ENCODE results near the gene FER. TPM values are rescaled to one million over a fixed set of nuclear protein-coding genes. Genes with fewer than 3 reads are reported as not detected.

Gene FER
- total and polyA plus RNA-seq, 9 of the 15 experiments (the other 6 are each of a cell fraction or from before 2014, with no cell fraction given), result 6.7 to 18.2 (median 8.9) TPM

GRCh38 chr5:108814551-108814950, 66.9 kb downstream of the FER start:
- Histone ChIP-seq H4K20me1 (replicated peaks; ENCODE audit: control insufficient read depth, insufficient read depth, low read length) (no peaks in the 10 kb centered on the region), H3K9me1 (ENCODE audit: control insufficient read depth, insufficient read depth, low read length) (no peaks in the 10 kb centered on the region), H3K27me3 (ENCODE audit: control insufficient read depth in 2 of 2, insufficient read depth in 2 of 2, low read length in 2 of 2) (no peaks in the 10 kb centered on the region), H3K4me1 (replicated peaks in 1 of 2; ENCODE audit: control insufficient read depth in 2 of 2, insufficient read depth in 2 of 2, low read length in 2 of 2) (no peaks in the 10 kb centered on the region), H2AFZ (ENCODE audit: low read depth, low read length) (no peak overlapping the region), H3K9me3 (replicated peaks; ENCODE audit: control insufficient read depth, insufficient read depth, low read depth, low read length) (no peaks in the 10 kb centered on the region), H3K4me2 (ENCODE audit: insufficient read depth, low read length) (no peak overlapping the region), H3K79me2 (ENCODE audit: control insufficient read depth, insufficient read depth, low read length) (no peaks in the 10 kb centered on the region), H3K9ac (ENCODE audit: insufficient read depth in 1 of 2, low read depth in 2 of 2, low read length in 2 of 2) (no peak overlapping the region), H3K27ac (ENCODE audit: extremely low read depth, low read depth, low read length) (no peak overlapping the region), H3K4me3 (no peak overlapping the region), H3K36me3 (ENCODE audit: control insufficient read depth, insufficient read depth, low read length) (no peaks in the 10 kb centered on the region)
- 21% methylated on average over 4 of the region's 4 CpGs for WGBS (ENCODE audit: insufficient coverage, low coverage, missing lambda C conversion rate)
- intact Hi-C loops (cut with micrococcal nuclease) (no loop called here), in situ Hi-C loops (cut with MboI) (no loop called here)
- POLR2A ChIA-PET, result no interaction called here
- CTCF ChIA-PET (ENCODE audit: low intra/inter-chr PET ratio), result no interaction called here
- DNase-seq (ENCODE audit: extremely low read depth in 1 of 4, low spot score in 3 of 4) (no peak), FAIRE-seq (no peak), ATAC-seq (no peak)
- no TSS peak for BruUV-seq (replicated peaks)
- TF ChIP-seq E2F8 (IDR thresholded peaks at IDR 0.05; ENCODE audit: low read depth, partially characterized antibody), result no peak
- TF ChIP-seq ZNF583 (CRISPR knock-in tag; IDR thresholded peaks at IDR 0.05), result no peak
- TF ChIP-seq TAF7 (tag; IDR thresholded peaks at IDR 0.05), result no peak
- no peak for TF ChIP-seq TEAD4 (IDR thresholded peaks at IDR 0.05; ENCODE audit: low read length)
- no peak for TF ChIP-seq TEAD4 (CRISPR knock-in tag; IDR thresholded peaks at IDR 0.05; ENCODE audit: borderline replicate concordance)
- TF ChIP-seq PRDM10 (IDR thresholded peaks at IDR 0.05; ENCODE audit: partially characterized antibody), result no peak
- no peak for TF ChIP-seq MAFG (tag; conservative IDR thresholded peaks at IDR 0.05)
- TF ChIP-seq SAFB2 (IDR thresholded peaks at IDR 0.05; ENCODE audit: borderline replicate concordance, low read depth, low read length, severe bottlenecking), result no peak
